HepG2 (cell line): ENCODE measurements around the gene ARHGAP45. TPM values are rescaled to one million over a fixed set of nuclear protein-coding genes. Genes with fewer than 3 reads are reported as not detected.

ENCODE experiments used
- ATAC-seq: fragments of 200-7000 bp; cut with Tn5 transposase; 3 replicates; pipeline ENCODE4 v1.9.1; 2020; ENCODE audit warnings: mild to moderate bottlenecking, moderate library complexity
- BruUV-seq: library from RNA; stranded (reverse); fragments of 400-500 nt; replicated peaks from 2 replicates; lab custom pipeline; 2021; lab: Mats Ljungman, UMichigan
- CTCF ChIA-PET: fragments of 300-600 bp; formaldehyde crosslinking; extraction: SDS; loops from one replicate; lab custom pipeline; 2021; ENCODE audit warnings: low total read pairs, inconsistent platforms, low intra/inter-chr PET ratio; lab: Yijun Ruan, JAX
- POLR2A ChIA-PET: fragments of 350-600 bp; sonication (Branson Sonifier 250); formaldehyde crosslinking; loops from one replicate; lab custom pipeline; 2020; ENCODE audit warnings: antibody characterized with exemption, inconsistent platforms; lab: Yijun Ruan, JAX
- DNase-seq: peaks from one replicate; pipeline ENCODE4 v3.0.0-alpha.2; 2015; ENCODE audit warnings: low spot score
- FAIRE-seq: peaks from 3 replicates; lab custom pipeline; 2011; peaks lifted over from hg19 to GRCh38; lab: Jason Lieb, UNC
- H2AFZ ChIP-seq: one replicate; pipeline ENCODE4 v1.6.1; 2011; ENCODE audit warnings: low read length, inconsistent platforms
- H3K27ac ChIP-seq: fragments of 300-600 bp; 3 replicates; pipeline ENCODE4 v1.8.0; 2011; ENCODE audit warnings: mixed run types, mild to moderate bottlenecking, mixed read lengths, low read length, inconsistent platforms; ENCODE audit not compliant: insufficient read depth; ENCODE audit errors: extremely low read length
- H3K27me3 ChIP-seq, 2 experiments: fragments of 200-600 bp in 1 of 2; 2 replicates in 1 of 2; 3 replicates in 1 of 2; pipeline versions ENCODE4 v1.6.0 to v1.8.0; 2011; ENCODE audit warnings: low read length in 2 of 2, mild to moderate bottlenecking in 2 of 2, moderate library complexity in 2 of 2, inconsistent platforms in 1 of 2; ENCODE audit not compliant: insufficient read depth in 2 of 2, control insufficient read depth in 1 of 2
- H3K36me3 ChIP-seq, 2 experiments: fragments of 200-600 bp in 1 of 2; replicated peaks in 1 of 2; 2 replicates in 1 of 2; 3 replicates in 1 of 2; pipeline versions ENCODE4 v1.5.1 to v1.8.0; 2011; ENCODE audit warnings: low read length in 2 of 2, inconsistent platforms in 1 of 2; ENCODE audit not compliant: insufficient read depth in 2 of 2, control insufficient read depth in 1 of 2
- H3K4me1 ChIP-seq: 2 replicates; pipeline ENCODE4 v1.5.1; 2012; ENCODE audit warnings: low read length, inconsistent platforms; ENCODE audit not compliant: insufficient read depth
- H3K4me2 ChIP-seq: 2 replicates; pipeline ENCODE4 v1.6.0; 2011; ENCODE audit warnings: low read depth, low read length, inconsistent platforms
- H3K4me3 ChIP-seq, 3 experiments: fragments of 200-600 bp in 1 of 3; sonication (generic), shearing (Covaris generic) in 1 of 3; replicated peaks in 1 of 3; 2 replicates each; pipeline ENCODE4 v1.5.1; 2011 to 2016; ENCODE audit warnings: low read length in 3 of 3, inconsistent platforms in 2 of 3, low read depth in 2 of 3, mild to moderate bottlenecking in 2 of 3, control low read depth in 1 of 3, mixed read lengths in 1 of 3; ENCODE audit not compliant: insufficient read depth in 1 of 3
- H3K79me2 ChIP-seq: one replicate; pipeline ENCODE4 v1.6.1; 2011; ENCODE audit warnings: low read length, inconsistent platforms; ENCODE audit not compliant: insufficient read depth
- H3K9ac ChIP-seq: 2 replicates; pipeline ENCODE4 v1.6.0; 2011; ENCODE audit warnings: mild to moderate bottlenecking, low read depth, low read length, inconsistent platforms; ENCODE audit not compliant: insufficient read depth
- H3K9me3 ChIP-seq: 2 replicates; pipeline ENCODE4 v1.5.1; 2012; ENCODE audit warnings: mild to moderate bottlenecking, low read length
- H4K20me1 ChIP-seq: 2 replicates; pipeline ENCODE4 v1.6.0; 2011; ENCODE audit warnings: inconsistent platforms, mild to moderate bottlenecking, low read length, moderate library complexity; ENCODE audit not compliant: insufficient read depth
- ASH2L ChIP-seq: fragments of 300-600, 200-600 bp; sonication (generic); IDR thresholded peaks from 2 replicates; pipeline ENCODE4 v1.7.0; 2017; ENCODE audit warnings: low read depth, mild to moderate bottlenecking, moderate library complexity, mixed read lengths, low read length; ENCODE audit not compliant: insufficient read length
- ETV5 ChIP-seq: IDR thresholded peaks from 2 replicates; pipeline ENCODE4 v1.6.1; 2018; ENCODE audit warnings: missing biosample characterization, missing genetic modification reagents, inconsistent platforms, borderline replicate concordance
- HNRNPK ChIP-seq: fragments of 200-400 bp; formaldehyde crosslinking; IDR thresholded peaks from 2 replicates; pipeline ENCODE4 v1.6.1; 2018; ENCODE audit warnings: low read length, low read depth, moderate library complexity, mild to moderate bottlenecking; ENCODE audit not compliant: poor library complexity, severe bottlenecking
- HNRNPLL ChIP-seq: fragments of 200-400 bp; formaldehyde crosslinking; IDR thresholded peaks from 2 replicates; pipeline ENCODE4 v1.6.1; 2017; ENCODE audit warnings: mild to moderate bottlenecking, low read depth, low read length; ENCODE audit not compliant: poor library complexity, severe bottlenecking
- NR2F2 ChIP-seq: IDR thresholded peaks from 2 replicates; pipeline ENCODE4 v1.6.1; 2012; ENCODE audit warnings: low read depth, inconsistent platforms, borderline replicate concordance
- PHB2 ChIP-seq: fragments of 450-650 bp; IDR thresholded peaks from 2 replicates; pipeline ENCODE4 v1.6.1; 2018; ENCODE audit not compliant: partially characterized antibody
- PHF8 ChIP-seq: sonication (generic); formaldehyde crosslinking; IDR thresholded peaks from 2 replicates; pipeline ENCODE4 v1.5.0; 2020; ENCODE audit warnings: missing genetic modification reagents
- RAD51 ChIP-seq: fragments of 450-650 bp; IDR thresholded peaks from 2 replicates; pipeline ENCODE4 v1.6.1; 2016; ENCODE audit warnings: borderline replicate concordance
- RARA ChIP-seq: IDR thresholded peaks from 2 replicates; pipeline ENCODE4 v1.6.1; 2016; ENCODE audit warnings: missing genetic modification reagents, missing compliant biosample characterization
- RELA ChIP-seq: sonication (generic); formaldehyde crosslinking; IDR thresholded peaks from 2 replicates; pipeline ENCODE4 v1.4.0; 2020; ENCODE audit warnings: missing genetic modification reagents
- YEATS2 ChIP-seq: sonication (generic); formaldehyde crosslinking; IDR thresholded peaks from 2 replicates; pipeline ENCODE4 v1.4.0; 2020; ENCODE audit warnings: missing genetic modification reagents, borderline replicate concordance
- ZNF121 ChIP-seq: sonication (generic); formaldehyde crosslinking; IDR thresholded peaks from 2 replicates; pipeline ENCODE4 v1.5.0; 2020; ENCODE audit warnings: mild to moderate bottlenecking, missing genetic modification reagents
- ZNF263 ChIP-seq: sonication (generic); formaldehyde crosslinking; IDR thresholded peaks from 2 replicates; pipeline ENCODE4 v1.4.0; 2020; ENCODE audit warnings: missing genetic modification reagents
- ZNF484 ChIP-seq: sonication (generic); formaldehyde crosslinking; IDR thresholded peaks from 2 replicates; pipeline ENCODE4 v1.5.1; 2020; ENCODE audit warnings: mild to moderate bottlenecking, low read depth, missing genetic modification reagents, borderline replicate concordance
- WGBS: methylation state at CpG from one replicate; pipeline ENCODE4 v1.1.6; 2017; ENCODE audit warnings: low lambda C conversion rate; 5-methylcytosine and 5-hydroxymethylcytosine counted together
- in situ Hi-C: cut with HindIII; loops from 2 replicates; pipeline ENCODE4 v1.10.0; 2017; ENCODE audit warnings: low pct_unique_long_range_greater_than_20kb; ENCODE audit not compliant: extremely low pct_ligation_motif_present
- intact Hi-C: fragments of 100-400 bp; cut with micrococcal nuclease; formaldehyde crosslinking; loops from one replicate; pipeline ENCODE4 v1.10.0; 2022; ENCODE audit not compliant: unreplicated experiment
- polyA plus RNA-seq, 8 experiments: library from polyadenylated mRNA; depleted of rRNA in 3 of 8; stranded (reverse) in 7 of 8; unstranded in 1 of 8; fragments of >200 nt; fragmentation: Illumina TruSeq in 4 of 8; extraction: Trizol in 4 of 8; gene quantifications; 2 replicates each; pipeline versions ENCODE4 v1.2.1 to v1.2.3, GENCODE V29; 2011 to 2016; ENCODE audit warnings: low read depth in 4 of 8, missing spikeins in 1 of 8, mixed read lengths in 1 of 8; ENCODE audit not compliant: insufficient read depth in 1 of 8
- total RNA-seq, 5 experiments: library from RNA; depleted of rRNA; stranded (reverse); fragments of >200 nt; fragmentation: Illumina TruSeq; extraction: Trizol; gene quantifications; 2 replicates each; pipeline ENCODE4 v1.2.3, GENCODE V29; 2016; ENCODE audit warnings: low read depth in 1 of 5
- TF ChIP-seq, protein P1 (sequence below): sonication (generic); formaldehyde crosslinking; IDR thresholded peaks from 2 replicates; pipeline ENCODE4 v1.4.0; 2020; ENCODE audit warnings: mild to moderate bottlenecking, missing genetic modification reagents
- TF ChIP-seq, protein P2 (sequence below): sonication (generic); formaldehyde crosslinking; IDR thresholded peaks from 2 replicates; pipeline ENCODE4 v1.8.1; 2023; ENCODE audit warnings: missing genetic modification reagents, inconsistent platforms, borderline replicate concordance
- TF ChIP-seq, protein P3 (sequence below): sonication (generic); formaldehyde crosslinking; IDR thresholded peaks from 2 replicates; pipeline ENCODE4 v1.8.0; 2022; ENCODE audit warnings: missing genetic modification reagents, low read depth, mild to moderate bottlenecking, borderline replicate concordance
- TF ChIP-seq, protein P4 (sequence below): sonication (generic); formaldehyde crosslinking; IDR thresholded peaks from 2 replicates; pipeline ENCODE4 v1.4.0; 2020; ENCODE audit warnings: missing genetic modification reagents, borderline replicate concordance

Gene ARHGAP45
- total and polyA plus RNA-seq, 2 of the 13 experiments (the other 11 are each of a cell fraction or from before 2014, with no cell fraction given), result 0.84 to 32.0 TPM

DNA sequence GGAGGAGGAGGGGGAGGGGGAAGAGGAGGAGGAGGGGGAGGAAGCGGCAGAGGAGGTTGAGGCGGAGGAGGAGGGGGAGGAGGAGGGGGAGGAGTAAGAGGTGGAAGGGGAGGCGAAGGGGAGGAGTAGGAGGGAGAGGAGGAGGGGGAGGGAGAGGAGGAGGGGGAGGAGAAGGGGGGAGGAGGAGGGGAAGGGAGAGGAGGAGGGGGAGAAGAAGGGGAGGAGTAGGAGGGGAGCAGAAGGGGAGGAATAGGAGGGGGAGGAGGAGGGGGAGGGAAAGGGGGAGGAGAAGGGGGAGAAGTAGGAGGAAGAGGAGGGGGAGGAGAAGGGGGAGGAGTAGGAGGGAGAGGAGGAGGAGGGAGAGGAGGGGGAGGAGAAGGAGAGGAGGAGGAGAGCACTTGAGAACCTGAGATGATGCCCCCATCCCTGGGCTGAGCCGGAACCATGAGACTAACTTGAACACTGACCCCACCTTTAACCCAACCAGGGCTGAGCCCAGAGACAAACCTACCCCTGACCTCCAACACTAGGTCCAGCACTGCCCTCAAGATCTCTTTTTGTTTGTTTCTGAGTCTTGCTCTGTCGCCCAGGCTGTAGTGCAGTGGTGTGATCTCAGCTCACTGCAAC, 14.5 kb upstream of the ARHGAP45 start:
- Histone ChIP-seq H3K4me3 (peak overlapping the region in 1 of 3 experiments; percentile 64; a peak in 2 of 6 replicates), H3K79me2 (no peaks in the 10 kb centered on the region), H3K27ac (peak overlapping the region; percentile 75), H2AFZ (no peak overlapping the region), H3K27me3 (no peaks in the 10 kb centered on the region), H3K4me1 (peaks cover 24% of the 10 kb centered on the region), H3K9me3 (no peaks in the 10 kb centered on the region), H3K9ac (no peak overlapping the region), H3K4me2 (peak overlapping the region; percentile 85; the same call in 1 of the 2 replicates), H4K20me1 (no peaks in the 10 kb centered on the region), H3K36me3 (peaks cover 9 to 33% of the 10 kb centered on the region in 2 experiments; a peak in 4 of 5 replicates)
- CTCF ChIA-PET, result no interaction called here
- in situ Hi-C loops (no loop called here), intact Hi-C loops (loop anchor here (10.0 kb wide), 1 partner anchor 52 kb away; the partner anchor contains the start of gene GPX4)
- DNase-seq (no peak), FAIRE-seq (no peak), ATAC-seq (no peak)
- no TSS peak for BruUV-seq
- POLR2A ChIA-PET, result interaction anchor here (0.8 to 1.9 kb wide), 6 partner anchors 11 to 50 kb away, joined by 3 to 9 read pairs (median 6); partner anchors contain the start of gene ARHGAP45
- WGBS, result 78% methylated on average over 5 of the region's 5 CpGs
- TF ChIP-seq RELA (CRISPR knock-in tag), result no peak
- TF ChIP-seq ZNF484 (CRISPR knock-in tag), result no peak
- no peak for TF ChIP-seq YEATS2
- no peak for TF ChIP-seq PHB2
- TF ChIP-seq, protein P1, sequence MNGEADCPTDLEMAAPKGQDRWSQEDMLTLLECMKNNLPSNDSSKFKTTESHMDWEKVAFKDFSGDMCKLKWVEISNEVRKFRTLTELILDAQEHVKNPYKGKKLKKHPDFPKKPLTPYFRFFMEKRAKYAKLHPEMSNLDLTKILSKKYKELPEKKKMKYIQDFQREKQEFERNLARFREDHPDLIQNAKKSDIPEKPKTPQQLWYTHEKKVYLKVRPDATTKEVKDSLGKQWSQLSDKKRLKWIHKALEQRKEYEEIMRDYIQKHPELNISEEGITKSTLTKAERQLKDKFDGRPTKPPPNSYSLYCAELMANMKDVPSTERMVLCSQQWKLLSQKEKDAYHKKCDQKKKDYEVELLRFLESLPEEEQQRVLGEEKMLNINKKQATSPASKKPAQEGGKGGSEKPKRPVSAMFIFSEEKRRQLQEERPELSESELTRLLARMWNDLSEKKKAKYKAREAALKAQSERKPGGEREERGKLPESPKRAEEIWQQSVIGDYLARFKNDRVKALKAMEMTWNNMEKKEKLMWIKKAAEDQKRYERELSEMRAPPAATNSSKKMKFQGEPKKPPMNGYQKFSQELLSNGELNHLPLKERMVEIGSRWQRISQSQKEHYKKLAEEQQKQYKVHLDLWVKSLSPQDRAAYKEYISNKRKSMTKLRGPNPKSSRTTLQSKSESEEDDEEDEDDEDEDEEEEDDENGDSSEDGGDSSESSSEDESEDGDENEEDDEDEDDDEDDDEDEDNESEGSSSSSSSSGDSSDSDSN (CRISPR knock-in tag), result no peak
- TF ChIP-seq ZNF263 (CRISPR knock-in tag), result peak; percentile 66
- TF ChIP-seq, protein P2, sequence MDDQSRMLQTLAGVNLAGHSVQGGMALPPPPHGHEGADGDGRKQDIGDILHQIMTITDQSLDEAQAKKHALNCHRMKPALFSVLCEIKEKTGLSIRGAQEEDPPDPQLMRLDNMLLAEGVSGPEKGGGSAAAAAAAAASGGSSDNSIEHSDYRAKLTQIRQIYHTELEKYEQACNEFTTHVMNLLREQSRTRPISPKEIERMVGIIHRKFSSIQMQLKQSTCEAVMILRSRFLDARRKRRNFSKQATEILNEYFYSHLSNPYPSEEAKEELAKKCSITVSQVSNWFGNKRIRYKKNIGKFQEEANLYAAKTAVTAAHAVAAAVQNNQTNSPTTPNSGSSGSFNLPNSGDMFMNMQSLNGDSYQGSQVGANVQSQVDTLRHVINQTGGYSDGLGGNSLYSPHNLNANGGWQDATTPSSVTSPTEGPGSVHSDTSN (CRISPR knock-in tag), result no peak
- TF ChIP-seq PHF8, result no peak
- TF ChIP-seq, protein P3, sequence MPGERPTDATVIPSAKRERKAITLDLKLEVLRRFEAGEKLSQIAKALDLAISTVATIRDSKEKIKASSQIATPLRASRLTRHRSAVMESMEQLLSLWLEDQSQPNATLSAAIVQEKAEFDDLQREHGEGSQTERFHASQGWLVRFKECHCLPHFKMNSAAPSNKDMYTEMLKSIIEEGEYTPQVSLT, result no peak
- no peak for TF ChIP-seq NR2F2
- TF ChIP-seq RARA (CRISPR knock-in tag), result no peak
- no peak for TF ChIP-seq ETV5 (CRISPR knock-in tag)
- TF ChIP-seq RAD51, result no peak
- TF ChIP-seq HNRNPK, result peak; percentile 79
- TF ChIP-seq, protein P4, sequence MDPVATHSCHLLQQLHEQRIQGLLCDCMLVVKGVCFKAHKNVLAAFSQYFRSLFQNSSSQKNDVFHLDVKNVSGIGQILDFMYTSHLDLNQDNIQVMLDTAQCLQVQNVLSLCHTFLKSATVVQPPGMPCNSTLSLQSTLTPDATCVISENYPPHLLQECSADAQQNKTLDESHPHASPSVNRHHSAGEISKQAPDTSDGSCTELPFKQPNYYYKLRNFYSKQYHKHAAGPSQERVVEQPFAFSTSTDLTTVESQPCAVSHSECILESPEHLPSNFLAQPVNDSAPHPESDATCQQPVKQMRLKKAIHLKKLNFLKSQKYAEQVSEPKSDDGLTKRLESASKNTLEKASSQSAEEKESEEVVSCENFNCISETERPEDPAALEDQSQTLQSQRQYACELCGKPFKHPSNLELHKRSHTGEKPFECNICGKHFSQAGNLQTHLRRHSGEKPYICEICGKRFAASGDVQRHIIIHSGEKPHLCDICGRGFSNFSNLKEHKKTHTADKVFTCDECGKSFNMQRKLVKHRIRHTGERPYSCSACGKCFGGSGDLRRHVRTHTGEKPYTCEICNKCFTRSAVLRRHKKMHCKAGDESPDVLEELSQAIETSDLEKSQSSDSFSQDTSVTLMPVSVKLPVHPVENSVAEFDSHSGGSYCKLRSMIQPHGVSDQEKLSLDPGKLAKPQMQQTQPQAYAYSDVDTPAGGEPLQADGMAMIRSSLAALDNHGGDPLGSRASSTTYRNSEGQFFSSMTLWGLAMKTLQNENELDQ (CRISPR knock-in tag), result no peak
- no peak for TF ChIP-seq ASH2L
- 0 out of 2 replicates have a peak, but pooled peaks have one; percentile 12 for TF ChIP-seq ZNF121
- TF ChIP-seq HNRNPLL, result no peak
